Measurements from ENCODE around the gene ZNF648. TPM values are rescaled to one million over a fixed set of nuclear protein-coding genes. Genes with fewer than 3 reads are reported as not detected.

The ZNF648 gene
- total and polyA plus RNA-seq, 2 donors (not counting 1 experiment from before 2014, with no cell fraction given): not detected

DNA sequence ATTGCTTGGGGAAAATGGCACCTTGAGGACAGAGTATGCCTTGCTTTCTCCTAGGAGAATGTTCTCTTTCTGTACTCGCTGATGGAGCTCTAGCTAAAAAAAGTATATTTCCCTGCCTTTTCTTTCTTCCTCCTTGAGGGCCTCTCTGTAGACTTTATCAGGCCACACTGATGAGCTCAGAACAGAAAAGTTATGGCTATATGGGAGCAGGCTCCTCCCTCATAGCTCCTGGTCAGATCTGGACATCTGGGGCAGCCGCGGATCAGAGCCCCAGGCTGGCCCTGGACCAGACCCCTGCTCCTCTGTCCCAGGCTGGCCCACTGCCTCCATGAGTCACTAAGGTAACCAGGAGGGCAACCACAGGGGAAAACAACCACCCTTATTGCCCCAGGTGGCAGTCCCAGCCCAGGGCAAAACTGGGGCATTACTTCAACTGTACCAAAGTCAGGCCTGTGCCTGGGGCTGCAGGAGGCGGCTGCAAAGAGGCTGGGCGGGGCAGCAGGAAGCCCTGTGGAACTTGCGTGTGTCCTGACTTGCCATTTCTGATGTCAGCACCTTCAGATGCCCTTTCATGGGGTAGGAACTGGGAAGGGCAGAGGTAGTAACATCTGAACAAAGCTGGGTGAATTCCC lies 26.3 kb upstream of the ZNF648 start:
- Histone ChIP-seq H3K36me3 (ENCODE audit: control insufficient read depth, insufficient read depth, low read length) (no peaks in the 10 kb centered on the region), H3K4me2 (ENCODE audit: extremely low read depth, insufficient read depth, low read length) (no peak overlapping the region), H2AFZ (ENCODE audit: low read length) (no peak overlapping the region), H3K27ac (ENCODE audit: insufficient read depth, low read length) (no peak overlapping the region), H3K4me1 (ENCODE audit: control insufficient read depth, extremely low read depth, insufficient read depth, low read length) (no peaks in the 10 kb centered on the region), H3K4me3 (replicated peaks in 1 of 4; ENCODE audit: control extremely low read depth in 1 of 4, insufficient read depth in 1 of 4, low read depth in 3 of 4, low read length in 4 of 4) (no peak overlapping the region), H3K9me3 (ENCODE audit: control insufficient read depth, insufficient read depth, low read depth, low read length) (no peaks in the 10 kb centered on the region), H3K79me2 (ENCODE audit: control insufficient read depth, insufficient read depth, low read length) (no peaks in the 10 kb centered on the region), H3K27me3 (ENCODE audit: control insufficient read depth, insufficient read depth, low read length) (no peaks in the 10 kb centered on the region), H4K20me1 (ENCODE audit: control insufficient read depth, extremely low read depth, insufficient read depth, low read length) (no peaks in the 10 kb centered on the region), H3K9ac (ENCODE audit: insufficient read depth, low read length) (no peak overlapping the region)
- TF ChIP-seq EZH2 (IDR thresholded peaks at IDR 0.05; ENCODE audit: low read length, missing control alignments): no peak
- no peak for TF ChIP-seq CTCF (conservative IDR thresholded peaks at IDR 0.05 in 1 of 2, IDR thresholded peaks at IDR 0.05 in 1 of 2; ENCODE audit: low read depth in 1 of 2, low read length in 2 of 2)
- DNase-seq (ENCODE audit: low read depth in 2 of 2): no peak

- no peaks in the 10 kb centered on the region for H3K27me3 ChIP-seq (ENCODE audit: control insufficient read depth, insufficient read depth, low read length)
- no peak for DNase-seq (ENCODE audit: low read depth in 2 of 2)
- no peaks in the 10 kb centered on the region for H4K20me1 ChIP-seq (ENCODE audit: control insufficient read depth, extremely low read depth, insufficient read depth, low read length)
- no peaks in the 10 kb centered on the region for H3K36me3 ChIP-seq (ENCODE audit: control insufficient read depth, insufficient read depth, low read length)
- H3K27ac ChIP-seq (ENCODE audit: insufficient read depth, low read length): no peak overlapping the region
- H3K4me2 ChIP-seq (ENCODE audit: extremely low read depth, insufficient read depth, low read length): no peak overlapping the region
- no peak overlapping the region for H3K9ac ChIP-seq (ENCODE audit: insufficient read depth, low read length)
- H3K9me3 ChIP-seq (ENCODE audit: control insufficient read depth, insufficient read depth, low read depth, low read length): no peaks in the 10 kb centered on the region
- H3K4me3 ChIP-seq (replicated peaks in 1 of 4; ENCODE audit: control extremely low read depth in 1 of 4, insufficient read depth in 1 of 4, low read depth in 3 of 4, low read length in 4 of 4): no peak overlapping the region
- H2AFZ ChIP-seq (ENCODE audit: low read length): no peak overlapping the region
- no peak for TF ChIP-seq EZH2 (IDR thresholded peaks at IDR 0.05; ENCODE audit: low read length, missing control alignments)
- TF ChIP-seq CTCF (conservative IDR thresholded peaks at IDR 0.05 in 1 of 2, IDR thresholded peaks at IDR 0.05 in 1 of 2; ENCODE audit: low read depth in 1 of 2, low read length in 2 of 2): no peak
- no peaks in the 10 kb centered on the region for H3K79me2 ChIP-seq (ENCODE audit: control insufficient read depth, insufficient read depth, low read length)
- no peaks in the 10 kb centered on the region for H3K4me1 ChIP-seq (ENCODE audit: control insufficient read depth, extremely low read depth, insufficient read depth, low read length)
Observed at GRCh38 chr1:182087304-182087703, 25.8 kb upstream of the ZNF648 start.

DNA sequence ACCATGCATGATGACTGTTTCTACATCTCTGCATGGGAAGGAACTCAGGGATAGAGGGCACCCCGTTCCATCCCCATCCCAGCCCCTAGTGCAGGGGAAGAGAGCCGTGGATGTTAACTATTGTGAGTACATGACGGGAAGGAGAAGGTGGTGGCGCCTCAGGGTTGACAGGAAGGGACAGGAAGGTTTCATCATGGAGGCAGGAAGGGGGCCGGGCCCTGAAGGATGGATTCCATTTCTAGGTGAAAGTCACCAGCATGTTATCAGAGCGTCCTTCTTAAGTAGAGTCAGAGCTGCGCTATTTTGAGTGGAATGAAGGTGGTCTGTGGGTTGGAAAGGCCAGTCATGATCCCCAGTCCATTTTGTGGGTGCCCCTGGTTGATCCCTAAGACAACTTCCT lies 25.1 kb upstream of the ZNF648 start:
- Histone ChIP-seq H3K9me3 (ENCODE audit: control insufficient read depth, insufficient read depth, low read depth, low read length) (no peaks in the 10 kb centered on the region), H3K4me3 (replicated peaks in 1 of 4; ENCODE audit: control extremely low read depth in 1 of 4, insufficient read depth in 1 of 4, low read depth in 3 of 4, low read length in 4 of 4) (no peak overlapping the region), H3K27me3 (ENCODE audit: control insufficient read depth, insufficient read depth, low read length) (no peaks in the 10 kb centered on the region), H3K4me1 (ENCODE audit: control insufficient read depth, extremely low read depth, insufficient read depth, low read length) (no peaks in the 10 kb centered on the region), H3K4me2 (ENCODE audit: extremely low read depth, insufficient read depth, low read length) (no peak overlapping the region), H3K79me2 (ENCODE audit: control insufficient read depth, insufficient read depth, low read length) (no peaks in the 10 kb centered on the region), H4K20me1 (ENCODE audit: control insufficient read depth, extremely low read depth, insufficient read depth, low read length) (no peaks in the 10 kb centered on the region), H3K9ac (ENCODE audit: insufficient read depth, low read length) (no peak overlapping the region), H2AFZ (ENCODE audit: low read length) (no peak overlapping the region), H3K27ac (ENCODE audit: insufficient read depth, low read length) (no peak overlapping the region), H3K36me3 (ENCODE audit: control insufficient read depth, insufficient read depth, low read length) (no peaks in the 10 kb centered on the region)
- no peak for DNase-seq (ENCODE audit: low read depth in 2 of 2)
- TF ChIP-seq EZH2 (IDR thresholded peaks at IDR 0.05; ENCODE audit: low read length, missing control alignments) (no peak), CTCF (conservative IDR thresholded peaks at IDR 0.05 in 1 of 2, IDR thresholded peaks at IDR 0.05 in 1 of 2; ENCODE audit: low read depth in 1 of 2, low read length in 2 of 2) (no peak)

Data from fibroblast of lung (primary cell).